GM12865 (cell line): ENCODE results near the gene ERP27.

Experiments
- DNase-seq: peaks from one replicate; pipeline ENCODE4 v3.0.0; 2010; ENCODE audit warnings: low read depth
- H3K4me3 ChIP-seq: 2 replicates; pipeline ENCODE4 v1.5.1; 2011; ENCODE audit warnings: mild to moderate bottlenecking, low read depth, low read length, control low read depth
- TF ChIP-seq, protein P1 (sequence below): IDR thresholded peaks from 2 replicates; pipeline ENCODE4 v1.5.1; 2011; ENCODE audit warnings: low read length, control low read depth, low read depth, inconsistent platforms; ENCODE audit not compliant: insufficient read depth; ENCODE audit errors: missing control alignments

Gene ERP27

DNA sequence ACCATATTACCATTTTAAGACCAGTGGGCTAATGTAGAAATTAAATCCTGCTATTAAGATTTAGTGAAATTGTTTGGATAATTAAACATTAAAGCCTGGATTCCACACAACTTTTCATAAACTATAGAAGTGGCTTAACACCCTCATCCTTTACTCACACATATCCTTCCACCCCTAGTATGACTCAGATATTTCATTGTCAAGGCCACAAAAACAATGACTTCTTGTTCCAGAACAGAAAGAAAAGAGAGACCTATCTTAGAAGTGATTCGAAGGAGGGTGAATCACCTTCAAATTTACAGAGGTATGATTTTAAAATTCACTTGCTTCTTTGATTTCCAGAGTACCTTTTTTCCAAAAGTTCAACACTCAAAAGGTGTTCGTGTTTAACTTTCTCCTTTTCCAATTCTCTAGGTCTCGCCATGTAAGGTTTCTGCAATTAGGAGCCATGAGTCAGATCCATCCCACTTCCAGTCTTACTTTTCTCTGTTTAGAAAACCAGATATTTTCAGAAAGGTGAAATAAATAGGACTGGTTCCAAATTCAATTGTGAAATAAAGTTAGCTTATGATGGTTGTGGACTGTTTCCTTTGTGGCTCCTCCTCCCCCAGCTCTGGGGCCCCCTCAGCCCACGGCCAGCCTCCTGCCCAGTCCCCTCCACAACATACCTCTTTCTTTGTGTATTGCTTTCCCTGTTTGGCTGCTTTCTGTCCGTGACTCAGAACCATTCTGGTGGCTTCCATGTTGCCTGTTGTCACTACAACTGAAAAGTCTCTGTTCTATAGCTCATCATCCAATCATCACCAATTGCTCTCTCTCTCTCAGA, 28.0 kb downstream of the ERP27 start:
- TF ChIP-seq, protein P1, sequence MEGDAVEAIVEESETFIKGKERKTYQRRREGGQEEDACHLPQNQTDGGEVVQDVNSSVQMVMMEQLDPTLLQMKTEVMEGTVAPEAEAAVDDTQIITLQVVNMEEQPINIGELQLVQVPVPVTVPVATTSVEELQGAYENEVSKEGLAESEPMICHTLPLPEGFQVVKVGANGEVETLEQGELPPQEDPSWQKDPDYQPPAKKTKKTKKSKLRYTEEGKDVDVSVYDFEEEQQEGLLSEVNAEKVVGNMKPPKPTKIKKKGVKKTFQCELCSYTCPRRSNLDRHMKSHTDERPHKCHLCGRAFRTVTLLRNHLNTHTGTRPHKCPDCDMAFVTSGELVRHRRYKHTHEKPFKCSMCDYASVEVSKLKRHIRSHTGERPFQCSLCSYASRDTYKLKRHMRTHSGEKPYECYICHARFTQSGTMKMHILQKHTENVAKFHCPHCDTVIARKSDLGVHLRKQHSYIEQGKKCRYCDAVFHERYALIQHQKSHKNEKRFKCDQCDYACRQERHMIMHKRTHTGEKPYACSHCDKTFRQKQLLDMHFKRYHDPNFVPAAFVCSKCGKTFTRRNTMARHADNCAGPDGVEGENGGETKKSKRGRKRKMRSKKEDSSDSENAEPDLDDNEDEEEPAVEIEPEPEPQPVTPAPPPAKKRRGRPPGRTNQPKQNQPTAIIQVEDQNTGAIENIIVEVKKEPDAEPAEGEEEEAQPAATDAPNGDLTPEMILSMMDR, result no peak
- no peak overlapping the region for H3K4me3 ChIP-seq
- DNase-seq, result no peak

DNA sequence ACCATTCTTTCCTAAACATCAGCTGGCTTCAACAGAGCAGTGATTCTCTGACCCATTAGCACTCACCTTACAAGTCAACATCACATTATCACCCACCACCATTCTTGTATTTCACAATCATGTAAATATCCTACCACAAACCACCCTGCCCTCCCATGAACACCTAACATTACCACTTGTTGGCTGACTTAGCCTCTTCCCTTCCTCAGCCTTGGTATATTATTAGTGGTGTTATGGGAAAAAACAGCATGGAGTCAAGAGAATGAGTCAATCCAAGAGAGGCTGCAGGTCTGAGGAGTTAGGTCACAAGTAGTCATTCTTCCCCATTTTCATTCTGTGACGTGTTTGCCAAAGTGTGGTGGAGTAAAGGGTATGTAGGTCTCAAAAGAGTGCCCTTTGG, 30.4 kb downstream of the ERP27 start:
- no peak for DNase-seq
- TF ChIP-seq, protein P1, result no peak
- H3K4me3 ChIP-seq, result no peak overlapping the region

DNA sequence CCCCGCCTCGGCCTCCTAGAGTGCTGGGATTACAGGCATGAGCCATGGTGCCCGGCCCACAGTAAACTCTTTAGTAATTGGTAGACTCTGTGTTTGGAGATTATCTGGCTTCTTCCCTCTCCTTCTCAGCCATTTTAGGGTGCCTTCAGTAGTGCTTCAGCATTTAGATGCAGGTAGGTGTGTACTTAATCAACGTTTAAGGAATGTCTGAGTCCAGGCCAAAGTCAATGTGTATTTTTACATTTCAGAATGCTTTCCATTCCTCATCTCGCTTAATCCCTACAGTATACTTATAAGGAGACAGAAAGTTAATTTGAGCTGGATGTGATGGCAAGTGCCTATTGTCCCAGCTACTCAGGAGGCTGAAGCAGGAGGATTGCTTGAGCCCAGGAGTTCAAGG, 32.2 kb downstream of the ERP27 start:
- no peak for DNase-seq
- TF ChIP-seq, protein P1, result no peak
- no peak overlapping the region for H3K4me3 ChIP-seq

DNA sequence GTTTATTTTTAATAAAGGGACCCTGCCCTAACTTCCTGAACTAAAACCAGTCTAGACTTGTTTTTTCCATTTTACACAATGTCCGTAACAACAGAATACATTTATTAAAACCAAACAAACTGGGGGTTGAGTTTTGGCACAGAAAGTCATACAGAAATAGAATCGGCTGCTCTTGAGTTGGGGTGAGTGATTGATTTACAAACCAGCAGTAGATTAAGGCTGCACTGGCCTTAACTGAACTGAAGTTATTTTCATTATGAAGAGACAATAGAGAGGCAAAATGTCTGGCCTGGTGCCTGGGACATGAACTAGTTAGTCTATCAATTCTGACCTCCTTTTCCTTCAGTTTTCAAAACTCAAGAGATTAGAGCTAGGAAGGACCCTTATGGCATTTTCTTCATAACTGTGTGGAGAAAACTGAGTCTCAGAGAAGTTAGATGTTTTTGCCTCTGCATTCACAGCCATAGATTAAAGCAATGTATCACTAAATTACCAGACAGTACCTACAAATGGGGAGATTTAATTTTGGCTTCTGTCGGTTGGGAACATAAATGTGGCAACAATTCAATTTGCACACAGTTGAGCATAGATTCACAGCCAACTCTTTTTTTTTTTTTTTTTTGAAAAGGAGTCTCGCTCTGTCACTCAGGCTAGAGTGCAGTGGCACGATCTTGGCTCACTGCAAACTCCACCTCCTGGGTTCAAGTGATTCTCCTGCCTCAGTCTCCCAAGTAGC, 32.9 kb downstream of the ERP27 start:
- no peak overlapping the region for H3K4me3 ChIP-seq
- no peak for DNase-seq
- TF ChIP-seq, protein P1, result no peak

DNA sequence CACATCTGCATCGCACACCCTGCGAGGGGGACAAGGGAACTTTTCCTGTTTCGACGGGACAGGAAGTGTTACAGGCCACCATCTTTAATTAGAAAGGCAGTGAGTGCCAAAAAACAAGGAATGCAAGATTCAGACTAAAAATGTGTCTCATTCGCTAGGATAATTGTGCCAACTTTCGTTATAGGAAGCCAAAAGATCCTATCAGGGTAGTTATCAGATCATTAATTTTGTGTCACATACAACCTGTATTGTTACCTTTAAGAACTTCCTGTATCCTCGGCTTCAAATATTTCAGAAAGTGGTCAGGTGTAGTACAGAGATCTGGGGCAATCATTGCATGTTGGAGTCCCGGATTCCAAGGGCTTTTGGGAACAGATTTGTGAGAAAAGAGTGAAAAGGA, 33.5 kb downstream of the ERP27 start:
- TF ChIP-seq, protein P1, result no peak
- no peak for DNase-seq
- H3K4me3 ChIP-seq, result no peak overlapping the region

DNA sequence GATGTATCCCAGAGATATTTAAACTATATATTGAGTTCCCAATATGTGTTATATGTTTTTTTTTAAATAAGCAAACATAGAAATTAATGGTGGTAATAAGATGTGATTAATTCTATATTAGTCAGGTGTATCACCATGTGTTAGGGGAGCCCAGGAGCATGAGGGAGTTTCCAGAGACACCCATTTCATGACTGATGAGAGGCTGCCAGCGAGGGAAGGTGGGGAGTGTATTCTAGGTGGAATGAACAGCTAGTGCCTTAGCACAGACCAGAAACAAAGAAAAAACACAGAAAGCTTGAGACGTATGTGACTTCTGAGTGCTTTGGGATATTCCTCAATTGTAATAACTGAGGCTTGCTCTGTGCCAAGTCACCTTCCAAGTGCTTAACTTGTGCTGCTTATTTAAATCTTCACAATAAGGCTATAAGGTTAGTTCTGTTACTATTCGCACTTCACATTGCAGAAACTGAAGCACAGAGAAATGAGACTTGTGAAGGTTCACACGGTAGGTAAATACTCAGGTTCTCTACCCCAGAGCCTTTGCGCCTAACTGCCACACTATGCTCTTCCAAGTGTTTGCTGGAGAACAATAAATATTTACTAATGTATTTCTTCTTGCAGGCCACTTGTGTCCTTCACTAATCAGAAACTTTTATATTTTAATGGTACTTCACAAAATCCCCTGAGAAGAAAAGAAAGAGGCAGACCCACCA, 34.8 kb downstream of the ERP27 start:
- TF ChIP-seq, protein P1, result no peak
- no peak for DNase-seq
- no peak overlapping the region for H3K4me3 ChIP-seq
